ENCODE data around the gene NUAK1.
"Not testable (repeated sequence)": the region's sequence is repeated elsewhere in the genome, so short reads cannot be mapped to it uniquely, and the experiment has no call there.

NUAK1 gene

DNA sequence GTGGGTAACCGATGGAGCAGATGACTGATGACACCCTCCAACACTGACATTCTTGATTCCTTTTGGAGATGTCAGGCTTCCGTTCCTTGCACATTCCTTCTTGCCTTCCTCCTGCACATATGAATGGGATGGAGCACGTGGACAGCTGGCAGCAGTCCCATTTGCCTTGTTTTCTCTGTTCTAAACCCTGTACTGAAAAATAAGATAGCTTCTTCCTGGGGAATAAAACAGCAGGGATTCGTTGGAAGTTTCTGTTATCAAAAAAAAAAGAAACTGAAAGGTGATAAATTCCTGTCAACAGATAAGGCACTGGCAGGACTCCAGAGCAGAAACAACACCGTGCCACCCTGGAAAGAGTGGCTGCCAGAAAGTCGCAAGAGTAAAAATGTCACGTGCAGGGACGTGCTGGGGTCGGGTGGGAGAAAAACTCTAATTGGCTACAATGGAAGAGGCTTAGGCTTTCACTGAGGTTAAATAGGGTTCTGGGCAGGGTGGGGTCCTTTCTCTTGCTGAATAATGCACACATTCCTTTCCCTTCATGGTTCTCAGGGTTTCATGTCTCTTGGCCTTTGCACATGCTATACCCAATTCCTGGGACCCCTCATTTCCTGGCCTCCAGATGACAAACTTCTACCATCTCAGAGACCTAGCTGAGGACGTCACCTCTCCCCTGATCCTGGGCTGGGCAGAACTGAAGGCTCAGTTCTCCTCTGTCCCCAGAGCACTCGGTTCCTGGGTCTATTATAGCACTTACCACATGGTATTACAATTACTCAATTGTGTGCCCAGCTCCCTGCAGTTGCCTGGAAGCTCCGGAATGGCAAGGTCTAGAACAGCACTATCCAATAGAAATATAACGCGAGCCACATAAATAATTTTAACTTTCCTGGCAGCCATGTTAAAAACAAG is 7.0 kb upstream of the NUAK1 start:
- DNase-seq, result no peak

DNA sequence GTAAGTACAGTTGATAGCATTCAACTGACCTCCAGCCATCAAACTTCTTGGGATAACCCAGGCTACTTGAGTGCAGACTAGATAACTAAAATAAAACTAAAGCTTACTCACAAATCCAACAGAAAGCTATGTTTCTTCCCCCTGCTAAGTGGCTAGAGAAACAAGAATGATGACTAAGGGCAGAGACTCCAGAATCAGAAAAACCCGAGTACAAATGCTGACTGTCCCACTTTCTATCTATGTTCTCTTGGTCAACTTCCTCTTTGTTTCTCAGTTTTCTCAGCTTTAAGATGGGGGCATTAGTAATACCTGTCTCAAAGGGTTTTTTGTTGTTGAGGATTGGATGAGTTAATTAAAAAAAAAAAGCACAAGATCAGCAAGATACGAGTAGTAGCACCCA is 6.1 kb upstream of the NUAK1 start:
- DNase-seq, result no peak

DNA sequence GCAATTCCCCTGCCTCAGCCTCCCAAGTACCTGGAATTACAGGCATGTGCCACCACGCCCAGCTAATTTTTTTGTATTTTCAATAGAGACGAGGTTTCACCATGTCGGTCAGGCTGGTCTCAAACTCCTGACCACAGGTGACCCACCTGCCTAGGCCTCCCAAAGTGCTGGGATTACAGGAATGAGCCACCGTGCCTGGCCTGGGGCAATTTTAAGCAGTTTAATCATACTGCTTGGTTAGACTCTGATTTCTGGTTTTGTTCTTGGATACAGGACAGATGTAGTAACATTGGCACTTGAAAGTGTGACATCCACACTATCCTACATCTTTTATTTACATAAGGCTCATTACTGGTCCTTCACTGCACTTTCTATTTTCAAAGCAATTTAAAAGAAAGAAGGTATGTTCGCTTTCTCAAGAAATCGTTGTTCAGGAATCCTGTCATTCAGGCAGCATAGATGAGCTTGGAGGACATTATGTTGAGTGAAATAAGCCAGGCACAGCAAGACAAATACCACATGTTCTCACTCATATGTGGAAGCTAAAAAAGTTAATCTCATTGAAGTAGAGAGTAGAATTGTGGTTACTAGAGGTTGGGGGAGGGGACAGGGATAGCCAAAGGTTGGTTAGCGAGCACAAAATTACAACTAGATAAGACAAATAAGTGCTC is 4.0 kb upstream of the NUAK1 start:
- no peak for DNase-seq

GRCh38 chr12:106141920-106142319 is 3.2 kb upstream of the NUAK1 start:
- not testable (repeated sequence) for DNase-seq

DNA sequence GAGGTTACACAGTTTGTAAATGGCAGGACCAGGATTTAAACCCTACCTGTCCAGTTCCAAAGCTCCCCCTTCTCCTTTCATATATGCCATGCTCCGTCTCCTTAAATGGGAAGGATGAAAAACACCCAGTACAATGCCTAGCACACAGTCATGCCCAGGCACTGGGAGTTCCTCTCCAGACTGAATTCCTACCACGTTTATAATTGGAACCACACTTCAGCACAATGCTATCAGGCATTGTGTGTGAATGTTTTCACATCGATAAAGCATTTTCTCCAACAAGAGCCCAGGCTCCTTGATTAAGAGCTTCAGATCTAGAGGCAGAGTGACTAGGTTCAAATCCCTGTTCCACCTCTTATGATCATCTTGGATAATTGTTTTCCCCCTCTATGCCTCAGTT is 2.7 kb upstream of the NUAK1 start:
- DNase-seq, result no peak

GRCh38 chr12:106141003-106141402 is 2.2 kb upstream of the NUAK1 start:
- DNase-seq, result no peak

- DNase-seq, result no peak
These were observed 1.7 kb upstream of the NUAK1 start for GRCh38 chr12:106140223-106140986.

DNA sequence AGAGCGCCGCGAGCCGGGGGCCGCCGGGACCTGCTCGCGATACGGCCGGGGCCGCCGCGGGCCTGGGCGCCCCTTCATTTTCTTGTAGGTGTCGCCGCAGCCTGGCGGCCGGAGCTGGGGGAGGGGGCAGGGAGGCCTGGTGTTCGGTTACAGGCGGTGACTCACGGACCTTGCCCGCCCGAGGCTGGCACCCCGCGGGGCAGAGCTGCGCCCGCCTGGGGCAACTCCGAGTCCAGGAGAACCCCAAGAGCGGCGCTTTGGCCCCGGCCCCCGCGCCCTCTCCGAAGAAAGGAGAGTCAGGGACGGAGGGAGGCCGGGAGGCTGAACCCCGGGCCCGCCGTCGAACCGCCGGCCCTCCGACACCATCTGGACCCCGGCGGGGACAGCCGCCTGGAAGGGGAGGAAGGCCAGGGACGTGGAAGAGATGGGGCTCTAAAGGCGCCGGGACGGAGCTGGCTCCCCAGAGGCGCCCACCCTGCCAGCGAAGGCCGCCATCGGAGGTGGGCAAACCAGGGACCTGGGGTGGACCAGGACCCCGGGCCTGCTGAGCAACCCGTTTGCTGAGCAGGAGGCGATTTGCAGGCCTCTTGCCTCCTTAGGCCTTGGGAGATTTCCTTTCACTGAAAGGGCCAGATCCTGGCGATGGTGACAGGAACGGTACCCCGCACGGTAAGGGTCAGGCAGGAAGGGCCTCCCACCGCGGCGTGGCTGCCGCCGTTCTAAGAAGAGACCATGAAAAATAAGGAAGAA is 843 bp upstream of the NUAK1 start:
- no peak for DNase-seq

- no peak for DNase-seq
These were observed 459 bp downstream of the NUAK1 start for GRCh38 chr12:106138357-106138632.

DNA sequence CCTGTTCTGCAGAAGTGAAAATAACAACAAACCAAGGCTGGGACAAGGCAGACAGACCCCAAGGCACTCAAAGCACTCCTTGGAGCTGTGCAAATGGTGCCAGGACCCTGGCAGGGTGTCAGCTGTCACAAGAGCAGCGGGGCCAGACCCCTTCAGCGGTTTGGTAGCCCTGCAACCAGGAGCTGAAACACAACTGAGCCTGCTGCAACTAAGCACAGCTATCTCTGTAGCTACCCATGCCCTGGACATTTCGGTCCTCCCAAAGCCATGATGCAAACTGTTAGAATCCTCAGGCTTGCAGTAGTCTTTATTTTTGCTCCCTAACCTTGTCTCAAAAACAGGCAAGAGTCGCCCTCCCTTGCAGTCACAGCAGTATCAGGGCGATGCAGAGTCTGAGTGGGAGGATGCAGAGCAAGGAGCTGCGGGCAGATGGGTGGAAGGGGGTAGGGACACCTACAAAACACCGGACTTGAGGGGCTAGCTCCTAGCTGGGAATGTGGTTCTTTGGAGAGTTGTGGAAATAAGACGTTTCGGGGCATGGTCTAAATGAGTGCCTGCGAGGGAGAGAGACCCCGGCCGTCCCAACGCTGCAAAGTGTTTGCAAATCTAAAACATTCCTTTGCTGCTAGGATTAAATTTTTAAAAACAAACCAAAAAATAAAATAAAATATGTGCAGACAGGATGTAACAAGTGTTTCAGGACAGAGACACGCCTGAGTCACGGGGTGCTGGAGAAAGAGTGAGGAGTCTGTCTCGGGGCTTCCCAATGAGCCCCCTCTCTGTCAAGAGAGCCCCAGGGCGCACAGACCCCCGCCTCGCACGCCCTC is 1.0 kb downstream of the NUAK1 start:
- no peak for DNase-seq

DNA sequence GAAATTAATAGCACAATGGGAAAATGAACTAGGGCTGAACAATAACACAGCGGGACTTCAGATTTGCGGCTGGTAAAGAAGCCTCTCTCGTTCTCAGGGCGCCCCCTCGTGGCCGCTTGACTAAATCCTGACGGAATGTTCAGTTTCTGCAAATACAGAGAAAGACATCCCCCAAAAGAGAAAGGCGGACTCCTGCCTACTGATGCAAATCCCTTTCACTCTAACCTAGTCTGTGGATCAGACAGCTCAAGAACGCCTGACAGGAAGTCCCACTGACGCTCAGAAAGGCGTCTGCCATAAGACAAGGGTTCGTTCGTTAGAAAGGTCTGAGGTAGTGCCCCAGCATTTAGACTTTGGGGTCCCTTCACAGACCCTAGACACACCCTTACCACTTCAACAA is 2.5 kb downstream of the NUAK1 start:
- DNase-seq, result peak; percentile 55

- DNase-seq, result no peak
These were observed 3.0 kb downstream of the NUAK1 start for GRCh38 chr12:106135781-106136180.

GRCh38 chr12:106135075-106135474 is 3.7 kb downstream of the NUAK1 start:
- DNase-seq, result no peak

DNA sequence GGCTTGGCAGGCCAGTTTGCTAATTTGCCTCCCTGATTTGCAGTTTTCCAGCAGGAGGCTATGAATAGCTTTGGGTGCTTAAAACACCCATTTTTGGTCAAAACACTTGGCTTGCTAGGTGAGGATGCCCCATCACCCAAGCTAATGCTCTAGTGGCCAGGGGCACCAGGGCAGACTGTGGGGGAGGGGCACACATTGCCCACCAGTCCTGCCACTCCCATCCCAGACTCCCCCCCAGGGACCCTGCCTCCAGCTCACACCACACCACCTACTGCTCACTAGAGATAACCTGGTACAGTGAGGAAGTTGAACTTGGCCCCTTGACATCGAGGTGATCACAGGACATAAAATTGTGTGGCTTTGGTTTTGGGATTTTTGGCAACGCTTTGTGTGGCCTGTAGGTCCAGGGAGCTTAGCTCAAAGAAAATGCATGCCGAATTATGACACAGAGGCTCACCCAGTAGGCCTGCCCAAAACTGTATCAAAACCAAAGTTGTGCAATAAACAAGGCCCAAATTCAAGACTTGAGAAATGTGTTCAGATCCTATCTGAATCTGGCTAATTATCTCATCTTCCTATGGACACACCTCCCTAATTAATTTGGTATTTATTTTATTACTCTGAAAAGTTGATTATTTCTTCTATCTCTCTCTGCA is 4.3 kb downstream of the NUAK1 start:
- no peak for DNase-seq

DNA sequence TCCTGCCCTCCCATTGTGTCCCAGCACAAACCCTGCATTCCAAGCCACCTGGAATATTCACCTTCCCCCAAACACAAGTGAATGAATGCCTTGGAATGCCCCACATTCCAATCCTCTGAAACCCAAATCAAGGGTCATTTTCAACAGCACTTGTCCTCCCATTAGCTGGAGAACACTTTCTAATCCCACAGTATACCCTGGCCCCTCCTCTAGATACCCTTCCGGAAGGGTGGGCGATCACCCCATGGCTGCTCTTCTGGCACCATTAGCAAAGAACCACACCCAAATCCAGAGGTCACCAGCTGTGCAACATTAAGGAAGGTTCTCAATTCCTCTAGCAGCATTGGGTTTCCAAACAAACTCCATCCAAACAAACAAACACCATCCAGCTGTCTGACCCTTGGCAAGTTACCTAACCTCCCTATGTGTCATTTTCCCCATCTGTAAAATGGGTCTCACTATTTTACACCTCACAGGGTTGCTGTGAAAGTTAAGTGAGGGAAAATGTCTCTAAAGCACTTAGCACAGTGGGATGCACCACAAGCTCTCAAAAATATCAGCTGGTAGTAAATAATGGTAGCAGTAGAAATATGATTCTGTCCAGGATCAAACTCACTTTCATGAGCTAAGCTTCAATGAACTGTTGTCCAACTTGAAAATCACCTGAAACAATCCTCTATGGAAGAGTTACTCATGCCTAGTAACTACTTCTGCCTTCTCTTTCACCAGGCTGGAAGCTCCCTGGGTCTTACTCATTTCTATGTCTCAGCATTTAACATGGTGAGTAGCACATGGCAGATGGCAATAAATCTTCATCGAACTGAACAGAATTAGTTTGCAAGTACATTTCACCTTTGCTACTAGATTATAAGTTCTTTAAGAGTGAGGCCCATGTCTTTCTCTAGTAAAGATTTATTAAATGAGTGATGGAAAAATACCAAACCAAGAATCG is 5.3 kb downstream of the NUAK1 start:
- DNase-seq, result no peak

DNA sequence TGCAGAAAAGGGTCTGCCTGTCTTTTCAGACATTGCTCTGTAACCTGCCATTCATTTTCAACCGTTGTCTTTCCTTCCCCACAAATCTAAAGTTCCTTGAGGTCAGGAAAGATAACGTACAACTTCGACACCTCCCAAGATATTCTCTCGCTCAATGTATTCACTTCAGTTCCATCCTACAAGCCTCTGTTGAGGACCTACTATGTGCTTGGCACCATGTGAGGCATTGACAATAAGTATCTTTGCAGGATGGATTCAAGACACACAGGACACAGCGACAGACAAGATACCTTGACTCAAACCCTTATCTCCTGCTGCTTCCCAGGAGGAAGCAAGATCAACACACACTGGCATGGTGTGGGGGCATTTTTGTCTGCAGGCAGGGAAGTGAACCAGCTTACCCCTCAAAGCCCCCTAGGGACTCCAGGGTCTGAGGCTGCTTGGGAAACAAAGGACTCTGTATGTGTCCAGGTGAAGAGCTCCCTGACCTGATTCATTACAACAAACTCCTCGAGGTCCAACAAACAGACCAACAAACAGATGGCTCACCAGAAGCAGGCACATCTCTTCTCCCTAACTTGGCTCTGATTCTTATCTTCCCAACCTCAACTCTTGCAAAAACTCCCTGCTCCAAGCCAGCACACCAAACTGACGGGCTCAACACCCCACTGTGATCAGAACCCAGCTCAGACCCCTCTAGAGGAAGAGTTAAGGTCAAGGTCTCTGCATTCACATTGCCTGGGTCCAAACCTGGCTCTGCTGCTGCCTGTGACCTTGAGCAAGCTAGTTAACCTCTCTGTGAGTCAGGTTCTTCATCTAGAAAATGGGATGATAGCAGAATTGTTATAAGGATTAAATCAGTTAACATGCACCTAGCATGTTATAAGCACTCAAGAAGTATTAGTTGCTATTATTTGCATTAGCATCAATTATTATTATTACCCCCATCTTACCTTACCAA is 6.3 kb downstream of the NUAK1 start:
- no peak for DNase-seq

DNA sequence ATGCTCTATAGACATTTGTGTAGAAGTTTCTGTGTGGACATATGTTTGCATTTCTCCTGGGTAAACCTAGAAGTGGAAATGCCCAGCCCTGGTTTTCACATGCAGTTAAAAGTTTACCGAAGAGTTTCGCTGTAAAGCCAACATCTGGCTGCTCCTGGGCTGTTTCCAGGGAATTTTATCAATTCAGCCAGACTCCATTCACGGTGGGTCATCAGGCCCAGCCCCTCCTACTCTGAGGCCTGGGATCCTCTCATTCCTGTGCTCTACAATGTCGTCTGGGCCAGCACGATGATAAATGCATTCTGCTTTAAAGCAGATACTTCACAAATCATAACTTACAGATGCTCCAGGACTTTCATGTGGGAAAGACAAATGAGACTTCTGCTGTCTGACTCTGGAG is 7.1 kb downstream of the NUAK1 start:
- no peak for DNase-seq

DNA sequence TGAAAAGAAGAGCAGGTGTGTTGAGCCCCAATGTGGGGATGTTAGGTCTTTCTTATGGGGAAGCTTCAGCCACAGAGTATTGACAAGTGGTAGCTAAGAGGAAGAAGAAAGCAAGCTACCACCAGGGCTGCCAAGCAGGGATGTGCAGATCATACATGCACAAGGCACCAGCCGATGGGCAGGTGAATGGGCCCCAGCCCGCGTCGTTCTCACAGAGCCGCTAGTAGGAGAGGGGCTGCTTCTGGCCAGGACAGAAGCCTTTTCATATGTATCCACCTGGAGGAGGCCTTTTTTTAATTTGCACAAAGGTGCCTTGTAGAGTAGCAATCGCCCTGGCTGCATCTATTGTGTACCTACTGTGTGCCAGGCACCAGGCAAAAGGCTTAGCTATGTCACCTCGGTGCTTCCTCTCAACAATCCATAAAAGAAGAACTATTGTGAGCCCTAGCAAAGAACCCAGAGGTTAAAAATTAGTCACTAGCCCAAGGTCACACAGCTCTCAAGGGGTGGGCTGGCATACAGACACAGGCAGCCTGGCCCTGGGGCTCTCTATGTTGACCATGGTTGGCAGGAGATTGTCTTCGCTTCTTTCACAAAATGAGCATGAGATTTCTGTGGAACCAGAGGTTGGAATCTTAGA is 8.2 kb downstream of the NUAK1 start:
- no peak for DNase-seq
